ENCODE data around the gene FGD2.
A peak's percentile ranks its signal among the peaks of the same experiment; 100 is the strongest.
"Not testable (repeated sequence)": the region's sequence is repeated elsewhere in the genome, so short reads cannot be mapped to it uniquely, and the experiment has no call there.

The FGD2 gene

DNA sequence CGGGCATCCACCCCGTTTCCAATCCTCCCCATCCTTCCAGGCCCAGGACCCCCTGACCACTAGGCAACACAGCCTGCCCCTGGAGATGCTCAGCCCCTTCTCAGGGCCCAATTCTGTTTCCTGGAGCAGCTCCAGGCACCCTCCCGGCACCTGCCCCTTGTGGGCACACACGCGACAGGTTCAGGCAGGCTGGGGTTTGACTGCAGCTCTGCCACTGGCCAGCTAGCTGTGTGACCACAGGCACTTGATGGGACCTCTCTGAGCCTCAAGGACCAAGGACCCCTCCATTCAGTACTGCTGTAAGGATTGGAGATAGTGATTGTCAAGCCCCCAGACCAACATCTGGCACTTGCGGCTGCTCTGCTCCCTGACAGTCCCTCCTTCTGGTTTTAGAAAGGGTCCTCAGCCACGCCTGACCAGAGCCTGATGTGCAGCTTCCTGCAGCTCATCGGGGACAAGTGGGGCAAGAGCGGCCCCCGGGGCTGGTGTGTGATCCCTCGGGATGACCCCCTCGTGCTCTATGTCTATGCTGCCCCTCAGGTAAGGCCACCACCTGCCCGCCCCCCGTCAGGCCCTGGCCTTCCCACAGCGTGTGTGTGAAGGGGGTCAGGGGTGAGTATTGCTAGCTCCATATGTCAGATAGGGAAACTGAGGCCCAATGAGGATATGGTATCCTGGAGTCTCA is 21.7 kb downstream of the FGD2 start:
- Mint-ChIP-seq H3K9me3 (peaks cover 3% of the 10 kb centered on the region), H3K27me3 (no peaks in the 10 kb centered on the region), H3K4me3 (no peak overlapping the region), H3K27ac (no peak overlapping the region), H3K4me1 (peaks cover 11% of the 10 kb centered on the region), H3K36me3 (peaks cover 50% of the 10 kb centered on the region)
- DNase-seq (ENCODE audit: low spot score in 2 of 2) (no peak), ATAC-seq (ENCODE audit: low read depth) (no peak)

DNA sequence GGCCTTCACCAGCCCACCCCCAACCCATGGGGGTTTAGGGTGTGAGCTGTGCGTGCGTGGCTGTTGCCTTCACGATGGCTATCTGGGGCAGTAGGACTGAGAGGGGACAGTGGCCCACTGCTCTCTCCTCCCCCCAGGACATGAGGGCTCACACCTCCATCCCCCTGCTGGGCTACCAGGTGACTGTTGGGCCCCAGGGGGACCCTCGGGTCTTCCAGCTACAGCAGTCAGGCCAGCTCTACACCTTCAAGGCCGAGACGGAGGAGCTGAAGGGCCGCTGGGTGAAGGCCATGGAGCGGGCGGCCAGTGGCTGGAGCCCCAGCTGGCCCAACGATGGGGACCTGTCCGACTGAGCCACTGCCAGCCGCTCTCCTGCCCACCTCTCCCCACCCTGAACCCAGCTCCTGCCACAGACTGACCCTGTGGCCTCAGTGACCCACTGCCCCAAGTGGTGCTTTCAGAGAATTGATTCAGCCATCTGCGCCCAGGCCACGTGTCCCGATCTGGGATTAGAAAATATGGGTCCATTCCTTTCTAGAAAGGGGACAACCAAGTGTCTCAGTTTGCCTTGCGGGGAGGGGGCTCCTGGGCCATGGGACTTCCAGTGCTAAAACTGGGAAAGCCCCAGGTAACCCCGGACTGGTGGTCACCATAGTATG is 22.5 kb downstream of the FGD2 start:
- Mint-ChIP-seq H3K4me3 (no peak overlapping the region), H3K9me3 (peaks cover 3% of the 10 kb centered on the region), H3K36me3 (peaks cover 47% of the 10 kb centered on the region), H3K27ac (no peak overlapping the region), H3K4me1 (peaks cover 9% of the 10 kb centered on the region), H3K27me3 (no peaks in the 10 kb centered on the region)
- ATAC-seq (ENCODE audit: low read depth) (no peak), DNase-seq (ENCODE audit: low spot score in 2 of 2) (no peak)

GRCh38 chr6:37029249-37029971 is 24.0 kb downstream of the FGD2 start:
- ATAC-seq (ENCODE audit: low read depth) (peak; percentile 67), DNase-seq (ENCODE audit: low spot score in 2 of 2) (peak in 1 of 2 donors; percentile 45)
- Mint-ChIP-seq H3K27ac (peak overlapping the region; percentile 18), H3K4me1 (peaks cover 18% of the 10 kb centered on the region), H3K36me3 (peaks cover 54% of the 10 kb centered on the region), H3K27me3 (no peaks in the 10 kb centered on the region), H3K4me3 (no peak overlapping the region), H3K9me3 (peaks cover 3% of the 10 kb centered on the region)

GRCh38 chr6:37030599-37030998 is 25.1 kb downstream of the FGD2 start:
- H3K27ac Mint-ChIP-seq, result peak overlapping the region; percentile 60
- no peaks in the 10 kb centered on the region for H3K27me3 Mint-ChIP-seq
- peaks cover 3% of the 10 kb centered on the region for H3K9me3 Mint-ChIP-seq
- no peak for ATAC-seq (ENCODE audit: low read depth)
- H3K4me1 Mint-ChIP-seq, result peaks cover 19% of the 10 kb centered on the region
- no peak for DNase-seq (ENCODE audit: low spot score in 2 of 2)
- no peak overlapping the region for H3K4me3 Mint-ChIP-seq
- peaks cover 52% of the 10 kb centered on the region for H3K36me3 Mint-ChIP-seq

DNA sequence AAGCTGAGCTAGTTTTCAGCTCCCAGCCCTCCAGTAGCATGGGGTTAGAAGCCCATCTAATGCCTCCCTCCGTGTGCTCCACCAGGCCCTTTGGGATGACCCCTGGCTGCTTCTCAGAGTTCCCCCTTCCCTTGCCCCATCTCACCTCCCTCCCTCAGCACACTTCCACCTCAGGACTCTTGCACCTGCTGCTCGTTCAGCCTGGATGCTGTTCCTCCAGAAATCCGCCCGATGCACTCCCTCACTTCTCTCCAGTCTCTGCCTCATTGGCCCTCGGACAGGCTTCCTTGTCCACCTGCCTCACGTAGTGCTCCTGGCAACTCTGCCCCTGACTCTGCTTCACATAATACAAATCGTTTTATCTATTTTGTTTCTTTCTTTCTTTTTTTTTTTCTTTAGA is 26.8 kb downstream of the FGD2 start:
- H3K36me3 Mint-ChIP-seq, result peaks cover 46% of the 10 kb centered on the region
- H3K4me1 Mint-ChIP-seq, result peaks cover 19% of the 10 kb centered on the region
- H3K9me3 Mint-ChIP-seq, result peaks cover 3% of the 10 kb centered on the region
- no peaks in the 10 kb centered on the region for H3K27me3 Mint-ChIP-seq
- H3K27ac Mint-ChIP-seq, result no peak overlapping the region
- no peak for ATAC-seq (ENCODE audit: low read depth)
- DNase-seq (ENCODE audit: low spot score in 2 of 2), result no peak
- H3K4me3 Mint-ChIP-seq, result no peak overlapping the region

- peaks cover 41% of the 10 kb centered on the region for H3K36me3 Mint-ChIP-seq
- H3K9me3 Mint-ChIP-seq, result peaks cover 3% of the 10 kb centered on the region
- H3K4me1 Mint-ChIP-seq, result peaks cover 19% of the 10 kb centered on the region
- no peak overlapping the region for H3K4me3 Mint-ChIP-seq
- peak overlapping the region; percentile 90 for H3K27ac Mint-ChIP-seq
- ATAC-seq (ENCODE audit: low read depth) (peak; percentile 43), DNase-seq (ENCODE audit: low spot score in 2 of 2) (no peak)
- H3K27me3 Mint-ChIP-seq, result no peaks in the 10 kb centered on the region
Observed at GRCh38 chr6:37033255-37033654, 27.8 kb downstream of the FGD2 start.

- no peak for DNase-seq (ENCODE audit: low spot score in 2 of 2)
- peak; percentile 32 for ATAC-seq (ENCODE audit: low read depth)
- peak overlapping the region; percentile 90 for H3K27ac Mint-ChIP-seq
- H3K9me3 Mint-ChIP-seq, result peaks cover 3% of the 10 kb centered on the region
- no peaks in the 10 kb centered on the region for H3K27me3 Mint-ChIP-seq
- H3K4me3 Mint-ChIP-seq, result no peak overlapping the region
- H3K4me1 Mint-ChIP-seq, result peaks cover 23% of the 10 kb centered on the region
- H3K36me3 Mint-ChIP-seq, result peaks cover 39% of the 10 kb centered on the region
Observed at GRCh38 chr6:37033819-37034795, 28.7 kb downstream of the FGD2 start.

GRCh38 chr6:37036146-37036545 is 30.7 kb downstream of the FGD2 start:
- no peak for ATAC-seq (ENCODE audit: low read depth)
- Mint-ChIP-seq H3K36me3 (peaks cover 33% of the 10 kb centered on the region), H3K4me1 (peaks cover 22% of the 10 kb centered on the region), H3K27me3 (no peaks in the 10 kb centered on the region), H3K4me3 (no peak overlapping the region), H3K9me3 (no peaks in the 10 kb centered on the region), H3K27ac (peak overlapping the region; percentile 55)
- DNase-seq (ENCODE audit: low spot score in 2 of 2), result no peak

DNA sequence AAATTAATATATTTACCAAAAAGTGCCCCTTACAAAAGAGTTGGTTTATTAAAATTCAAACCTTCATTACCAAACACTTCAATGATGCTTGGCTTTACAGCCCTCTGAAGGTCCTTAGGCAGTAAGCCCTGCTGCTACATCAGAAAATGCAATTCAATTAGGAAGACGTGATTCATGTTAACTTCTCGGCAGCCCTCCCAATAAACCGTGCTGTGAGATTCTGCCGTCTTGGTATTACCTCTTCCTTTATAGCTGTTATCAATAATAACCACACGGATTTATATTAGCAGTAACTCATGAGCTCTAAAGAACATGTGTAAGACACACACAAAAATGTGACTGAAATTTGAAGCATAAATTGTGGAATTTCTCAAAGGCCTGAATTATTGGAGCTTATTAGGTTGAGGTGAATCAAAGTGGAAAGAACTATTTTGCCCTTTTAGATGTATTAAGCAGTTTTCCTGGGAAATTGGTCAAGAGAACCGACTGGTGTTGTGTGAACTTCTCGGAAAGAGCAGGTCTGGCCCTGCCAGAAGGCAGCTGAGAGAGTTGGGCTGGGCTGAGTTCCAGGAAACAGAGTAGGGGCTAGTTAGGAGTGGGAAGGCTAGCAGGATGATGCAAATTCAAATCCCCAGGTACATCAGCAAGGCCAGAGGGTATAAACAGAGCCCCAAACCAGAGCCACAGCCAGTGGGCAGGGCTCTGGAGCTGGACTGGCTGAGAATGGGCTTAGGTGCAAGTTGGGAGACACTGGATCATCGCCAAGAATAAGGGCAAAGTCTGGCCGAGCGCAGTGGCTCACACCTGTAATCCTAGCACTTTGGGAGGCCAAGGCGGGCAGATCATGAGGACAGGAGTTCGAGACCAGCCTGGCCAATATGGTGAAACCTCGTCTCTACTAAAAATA is 33.1 kb downstream of the FGD2 start:
- no peaks in the 10 kb centered on the region for H3K9me3 Mint-ChIP-seq
- no peaks in the 10 kb centered on the region for H3K27me3 Mint-ChIP-seq
- DNase-seq (ENCODE audit: low spot score in 2 of 2) (no peak), ATAC-seq (ENCODE audit: low read depth) (no peak)
- no peak overlapping the region for H3K4me3 Mint-ChIP-seq
- no peak overlapping the region for H3K27ac Mint-ChIP-seq
- peaks cover 23% of the 10 kb centered on the region for H3K36me3 Mint-ChIP-seq
- H3K4me1 Mint-ChIP-seq, result peaks cover 16% of the 10 kb centered on the region

DNA sequence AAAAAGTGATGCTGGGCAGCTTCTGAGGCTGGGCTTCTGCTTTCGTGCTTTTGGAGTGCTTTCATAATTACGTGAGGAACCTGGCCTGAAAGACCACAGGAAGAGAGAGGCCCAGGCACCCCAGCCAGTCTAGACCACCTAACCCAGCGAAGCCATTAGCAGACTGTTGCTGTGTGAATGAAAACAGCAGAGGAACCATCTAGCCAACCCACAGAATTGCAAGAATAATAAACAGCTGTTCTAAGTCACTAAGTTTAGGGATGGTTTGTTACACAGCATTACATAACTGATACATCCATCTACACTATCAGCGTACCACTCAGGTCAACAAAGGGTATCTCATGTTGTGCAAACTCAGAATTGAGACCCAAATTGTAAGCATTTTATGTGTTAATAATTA is 34.5 kb downstream of the FGD2 start:
- Mint-ChIP-seq H3K27ac (peak overlapping the region; percentile 62), H3K36me3 (peaks cover 16% of the 10 kb centered on the region), H3K4me3 (no peak overlapping the region), H3K9me3 (no peaks in the 10 kb centered on the region), H3K27me3 (no peaks in the 10 kb centered on the region), H3K4me1 (peaks cover 6% of the 10 kb centered on the region)
- DNase-seq (ENCODE audit: low spot score in 2 of 2) (no peak), ATAC-seq (ENCODE audit: low read depth) (peak; percentile 22)

GRCh38 chr6:37041521-37041920 is 36.1 kb downstream of the FGD2 start:
- Mint-ChIP-seq H3K9me3 (no peaks in the 10 kb centered on the region), H3K4me1 (peaks cover 7% of the 10 kb centered on the region), H3K4me3 (no peak overlapping the region), H3K27me3 (no peaks in the 10 kb centered on the region), H3K27ac (no peak overlapping the region), H3K36me3 (peaks cover 11% of the 10 kb centered on the region)
- DNase-seq (ENCODE audit: low spot score in 2 of 2) (no peak), ATAC-seq (ENCODE audit: low read depth) (no peak)

DNA sequence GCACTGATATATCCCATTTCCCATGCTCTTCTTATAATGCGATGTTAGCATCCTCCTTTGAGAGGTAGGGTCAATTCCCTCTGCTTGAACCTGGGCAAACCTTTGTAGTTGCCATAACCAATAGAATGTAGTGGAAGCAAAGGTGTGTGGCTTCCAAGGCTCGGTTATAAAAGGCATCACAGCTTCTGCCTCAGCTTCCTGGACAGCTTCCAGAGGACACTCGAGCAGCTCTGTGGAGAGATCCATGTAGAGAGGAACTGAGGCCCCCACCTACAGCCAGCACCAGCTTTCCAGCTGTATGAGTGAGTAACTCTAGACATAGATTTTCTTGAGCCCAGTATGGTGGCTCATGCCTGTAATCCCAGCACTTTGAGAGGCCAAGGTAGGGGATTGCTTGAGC is 36.7 kb downstream of the FGD2 start:
- DNase-seq (ENCODE audit: low spot score in 2 of 2), result no peak
- no peaks in the 10 kb centered on the region for H3K9me3 Mint-ChIP-seq
- no peaks in the 10 kb centered on the region for H3K27me3 Mint-ChIP-seq
- H3K36me3 Mint-ChIP-seq, result peaks cover 12% of the 10 kb centered on the region
- no peak overlapping the region for H3K4me3 Mint-ChIP-seq
- peaks cover 9% of the 10 kb centered on the region for H3K4me1 Mint-ChIP-seq
- no peak for ATAC-seq (ENCODE audit: low read depth)
- H3K27ac Mint-ChIP-seq, result no peak overlapping the region

- H3K9me3 Mint-ChIP-seq; DNase-seq (ENCODE audit: low spot score in 2 of 2); H3K4me3 Mint-ChIP-seq; H3K27me3 Mint-ChIP-seq; ATAC-seq (ENCODE audit: low read depth): not testable (repeated sequence)
- peaks cover 12% of the 10 kb centered on the region for H3K36me3 Mint-ChIP-seq
- peaks cover 16% of the 10 kb centered on the region for H3K4me1 Mint-ChIP-seq
- H3K27ac Mint-ChIP-seq, result peak overlapping the region; percentile 55
Observed at GRCh38 chr6:37043091-37043490, 37.6 kb downstream of the FGD2 start.
